IMR-90 (cell line): ENCODE measurements around the gene KRTAP1-5. TPM values are rescaled to one million over a fixed set of nuclear protein-coding genes. Genes with fewer than 3 reads are reported as not detected.
A peak's percentile ranks its signal among the peaks of the same experiment; 100 is the strongest.

Experiments used
- ATAC-seq: fragments of 200-7000 bp; cut with Tn5 transposase; 2 replicates; pipeline ENCODE4 v1.9.1; 2020; ENCODE audit warnings: low read depth, mild to moderate bottlenecking, moderate library complexity
- BruUV-seq: library from RNA; stranded (reverse); fragments of 400-500 nt; replicated peaks from 2 replicates; lab custom pipeline; 2021; lab: Mats Ljungman, UMichigan
- CTCF ChIA-PET: fragments of 300-600 bp; formaldehyde crosslinking; extraction: SDS; loops from one replicate; lab custom pipeline; 2021; ENCODE audit warnings: antibody characterized with exemption; lab: Yijun Ruan, JAX
- POLR2A ChIA-PET: fragments of 300-600 bp; sonication (Branson Sonifier 250); formaldehyde crosslinking; loops from one replicate; lab custom pipeline; 2022; ENCODE audit warnings: antibody characterized with exemption; ENCODE audit not compliant: unreplicated experiment; lab: Charles Lee
- DNase-seq: peaks from one replicate; pipeline ENCODE4 v3.0.0; 2013
- H2AFZ ChIP-seq: replicated peaks from 2 replicates; pipeline ENCODE3; 2013; ENCODE audit warnings: low read length, mild to moderate bottlenecking; ENCODE audit not compliant: poor library complexity
- H2AK5ac ChIP-seq: 2 replicates; pipeline ENCODE4 v1.6.1; 2013; ENCODE audit warnings: low read depth, low read length, inconsistent platforms
- H2AK9ac ChIP-seq: replicated peaks from 2 replicates; pipeline ENCODE3; 2013; ENCODE audit warnings: mild to moderate bottlenecking, low read depth, low read length, moderate library complexity; ENCODE audit not compliant: poor library complexity
- H2BK120ac ChIP-seq: 2 replicates; pipeline ENCODE4 v1.6.1; 2013; ENCODE audit warnings: low read depth, low read length, inconsistent platforms
- H2BK15ac ChIP-seq: 3 replicates; pipeline ENCODE4 v1.6.1; 2013; ENCODE audit warnings: low read depth, low read length, inconsistent platforms
- H2BK20ac ChIP-seq: 2 replicates; pipeline ENCODE4 v1.6.1; 2013; ENCODE audit warnings: low read depth, mild to moderate bottlenecking, inconsistent platforms, low read length, moderate library complexity
- H2BK5ac ChIP-seq: 2 replicates; pipeline ENCODE4 v1.6.1; 2013; ENCODE audit warnings: mild to moderate bottlenecking, low read depth, low read length, inconsistent platforms; ENCODE audit not compliant: poor library complexity, severe bottlenecking
- H3K14ac ChIP-seq: replicated peaks from 2 replicates; pipeline ENCODE4 v1.6.1; 2013; ENCODE audit warnings: low read depth, low read length, inconsistent platforms
- H3K18ac ChIP-seq: 2 replicates; pipeline ENCODE4 v1.6.1; 2013; ENCODE audit warnings: low read depth, low read length, control low read depth
- H3K23ac ChIP-seq: 2 replicates; pipeline ENCODE4 v1.6.1; 2013; ENCODE audit warnings: low read depth, low read length, inconsistent platforms
- H3K27ac ChIP-seq: 2 replicates; pipeline ENCODE4 v1.5.1; 2013; ENCODE audit warnings: mild to moderate bottlenecking, control low read depth, low read length; ENCODE audit not compliant: insufficient read depth
- H3K27me3 ChIP-seq: 2 replicates; pipeline ENCODE4 v1.6.1; 2013; ENCODE audit warnings: low read length; ENCODE audit not compliant: control insufficient read depth, insufficient read depth
- H3K36me3 ChIP-seq: 2 replicates; pipeline ENCODE4 v1.6.1; 2013; ENCODE audit warnings: low read length, mixed read lengths; ENCODE audit not compliant: control insufficient read depth, insufficient read depth
- H3K4ac ChIP-seq: 2 replicates; pipeline ENCODE4 v1.6.1; 2013; ENCODE audit warnings: low read depth, low read length, inconsistent platforms
- H3K4me1 ChIP-seq: 2 replicates; pipeline ENCODE4 v1.6.1; 2013; ENCODE audit warnings: low read length, mixed read lengths; ENCODE audit not compliant: control insufficient read depth, insufficient read depth
- H3K4me2 ChIP-seq: 2 replicates; pipeline ENCODE4 v1.6.1; 2013; ENCODE audit warnings: low read depth, mild to moderate bottlenecking, control low read depth, low read length, moderate library complexity
- H3K4me3 ChIP-seq: 2 replicates; pipeline ENCODE4 v1.5.1; 2013; ENCODE audit warnings: low read depth, mild to moderate bottlenecking, control low read depth, low read length, moderate library complexity; ENCODE audit not compliant: insufficient read depth
- H3K56ac ChIP-seq: 2 replicates; pipeline ENCODE4 v1.6.1; 2013; ENCODE audit warnings: low read length, inconsistent platforms; ENCODE audit not compliant: insufficient read depth; ENCODE audit errors: extremely low read depth
- H3K79me1 ChIP-seq, 2 experiments: 2 replicates each; pipeline ENCODE4 v1.6.1; 2013; ENCODE audit warnings: low read length in 2 of 2, inconsistent platforms in 1 of 2, low read depth in 1 of 2
- H3K9ac ChIP-seq: 2 replicates; pipeline ENCODE4 v1.6.1; 2013; ENCODE audit warnings: low read depth, low read length, control low read depth
- H3K9me1 ChIP-seq: 2 replicates; pipeline ENCODE4 v1.6.1; 2013; ENCODE audit warnings: low read length, inconsistent platforms; ENCODE audit not compliant: insufficient read depth
- H3K9me3 ChIP-seq: 2 replicates; pipeline ENCODE4 v1.6.1; 2013; ENCODE audit warnings: low read length; ENCODE audit not compliant: control insufficient read depth, insufficient read depth
- H4K20me1 ChIP-seq: 2 replicates; pipeline ENCODE4 v1.6.1; 2013; ENCODE audit warnings: low read length, inconsistent platforms; ENCODE audit not compliant: insufficient read depth
- H4K5ac ChIP-seq: 2 replicates; pipeline ENCODE4 v1.6.1; 2013; ENCODE audit warnings: mild to moderate bottlenecking, low read depth, low read length, control low read depth
- H4K8ac ChIP-seq, 2 experiments: 2 replicates each; pipeline ENCODE4 v1.6.1; 2013; ENCODE audit warnings: low read depth in 2 of 2, low read length in 2 of 2, control low read depth in 1 of 2, inconsistent platforms in 1 of 2
- H4K91ac ChIP-seq: 2 replicates; pipeline ENCODE4 v1.6.1; 2013; ENCODE audit warnings: low read depth, low read length, inconsistent platforms; ENCODE audit not compliant: insufficient read depth
- BHLHE40 ChIP-seq: fragments of 150-350 bp; IDR thresholded peaks from 2 replicates; pipeline ENCODE4 v1.6.1; 2016; ENCODE audit warnings: mild to moderate bottlenecking, low read depth, low read length
- MAFK ChIP-seq: IDR thresholded peaks from 2 replicates; pipeline ENCODE4 v1.6.1; 2012; ENCODE audit warnings: low read depth, low read length, improper control_type of control experiment
- POLR2A ChIP-seq: IDR thresholded peaks from 2 replicates; pipeline ENCODE4 v1.6.1; 2012; ENCODE audit warnings: mild to moderate bottlenecking, low read depth, low read length
- whole genome bisulfite sequencing, 2 experiments: methylation state at CpG; one replicate each; pipeline versions ENCODE4 v1.1.5 to v1.1.7; 2013; ENCODE audit warnings: missing lambda C conversion rate in 2 of 2; ENCODE audit not compliant: insufficient read length in 1 of 2; ENCODE audit errors: extremely low coverage in 2 of 2; 5-methylcytosine and 5-hydroxymethylcytosine counted together
- dilution Hi-C: fragments of 300-500 bp; cut with HindIII; formaldehyde crosslinking; loops from one replicate; pipeline ENCODE4 v1.14.3; 2018; ENCODE audit warnings: low sequenced_read_pairs; ENCODE audit not compliant: unreplicated experiment
- in situ Hi-C: fragments of 300-500 bp; cut with MboI; formaldehyde crosslinking; loops from 3 replicates; pipeline ENCODE4 v1.14.3; 2019; ENCODE audit warnings: low sequenced_read_pairs, inconsistent platforms, mixed read lengths
- intact Hi-C: fragments of 100-400 bp; cut with micrococcal nuclease; formaldehyde crosslinking; loops from 2 replicates; pipeline ENCODE4 v1.10.0; 2022
- polyA plus RNA-seq, 3 experiments: library from polyadenylated mRNA; depleted of rRNA; stranded (reverse); fragments of >200 nt; gene quantifications; 2 replicates each; pipeline ENCODE4 v1.2.3, GENCODE V29; 2012; ENCODE audit warnings: low replicate concordance in 1 of 3
- total RNA-seq: library from RNA; depleted of rRNA; stranded (reverse); fragments of >200 nt; gene quantifications from 2 replicates; pipeline ENCODE4 v1.2.3, GENCODE V29; 2012

The KRTAP1-5 gene
- total and polyA plus RNA-seq, 2 of the 4 experiments (the other 2 are of a cell fraction) = 27.0 to 34.8 TPM

- Histone ChIP-seq H3K27me3 (no peaks in the 10 kb centered on the region; the same call in 1 of the 2 replicates), H3K56ac (no peak overlapping the region), H3K27ac (no peak overlapping the region), H4K8ac (no peak overlapping the region), H3K14ac (no peak overlapping the region), H3K4ac (no peak overlapping the region), H3K9me1 (no peaks in the 10 kb centered on the region; the same call in 1 of the 2 replicates), H4K20me1 (no peaks in the 10 kb centered on the region), H4K5ac (no peak overlapping the region), H2AFZ (no peak overlapping the region), H3K4me2 (no peak overlapping the region), H3K9ac (no peak overlapping the region), H2AK9ac (no peak overlapping the region), H3K9me3 (no peaks in the 10 kb centered on the region), H3K36me3 (no peaks in the 10 kb centered on the region), H2BK120ac (no peak overlapping the region), H3K79me1 (no peaks in the 10 kb centered on the region), H2AK5ac (no peak overlapping the region), H2BK20ac (no peak overlapping the region), H3K4me3 (no peak overlapping the region), H3K18ac (no peak overlapping the region), H3K4me1 (peaks cover 1% of the 10 kb centered on the region; the same call in 1 of the 2 replicates), H2BK15ac (no peak overlapping the region), H2BK5ac (no peak overlapping the region), H3K23ac (no peak overlapping the region), H4K91ac (no peak overlapping the region)
- ATAC-seq (no peak), DNase-seq (peak; percentile 56)
- TF ChIP-seq BHLHE40 (peak; percentile 36; the same call in 1 of the 2 replicates), MAFK (no peak), POLR2A (no peak)
- ChIA-PET POLR2A (no interaction called here), CTCF (no interaction called here)
- dilution Hi-C loops = no loop called here
- in situ Hi-C loops = no loop called here
- intact Hi-C loops = no loop called here
- BruUV-seq = no TSS peak
- no CpG with 5 or more reads among the region's 1 CpG for WGBS, 2 experiments
Observed at GRCh38 chr17:41013606-41014005, 13.4 kb downstream of the KRTAP1-5 start.
